ENCODE results near the gene SZRD1. TPM values are rescaled to one million over a fixed set of nuclear protein-coding genes. Genes with fewer than 3 reads are reported as not detected.
A peak's percentile ranks its signal among the peaks of the same experiment; 100 is the strongest.

SZRD1 gene
- total and polyA plus RNA-seq, 4 donors: 29.3 to 114 (median 89.3) TPM

- DNase-seq: no peak
- peaks cover 4 to 36% (median 25%) of the 10 kb centered on the region in 4 donors for H3K36me3 ChIP-seq (ENCODE audit: control insufficient read depth in 4 of 4, insufficient read depth in 4 of 4, low read length in 4 of 4)
These were observed 75.9 kb downstream of the SZRD1 start for GRCh38 chr1:16442941-16443340.

GRCh38 chr1:16443975-16444770 lies 77.1 kb downstream of the SZRD1 start:
- no peak for TF ChIP-seq CTCF (IDR thresholded peaks at IDR 0.05; ENCODE audit: control extremely low read depth, extremely low read depth)
- ATAC-seq (ENCODE audit: insufficient read depth, low FRiP score): no peak
- Histone ChIP-seq H3K36me3 (ENCODE audit: control insufficient read depth in 4 of 4, insufficient read depth in 4 of 4, low read length in 4 of 4) (peaks cover 4 to 47% (median 38%) of the 10 kb centered on the region in 4 donors), H3K27ac (ENCODE audit: low read depth in 1 of 2, low read length in 1 of 2) (peak overlapping the region in 1 of 2 donors; percentile 7), H3K27me3 (ENCODE audit: control insufficient read depth in 3 of 3, insufficient read depth in 3 of 3, low read length in 2 of 3) (no peaks in the 10 kb centered on the region), H3K9ac (ENCODE audit: insufficient read depth in 1 of 2, low read length in 2 of 2) (no peak overlapping the region), H3K9me3 (ENCODE audit: control insufficient read depth in 4 of 4, insufficient read depth in 3 of 4, low read length in 3 of 4) (no peaks in the 10 kb centered on the region), H3K4me3 (no peak overlapping the region), H3K4me1 (ENCODE audit: control insufficient read depth in 5 of 5, insufficient read depth in 5 of 5, low read length in 5 of 5) (peaks cover 0 to 13% (median 5%) of the 10 kb centered on the region in 5 donors)
- DNase-seq: peak in 1 of 3 donors; percentile 18
- WGBS, 2 donors: 69 to 70% methylated on average over 14 of the region's 14 CpGs

More at GRCh38 chr1:16442941-16443340, 75.9 kb downstream of the SZRD1 start:
- peaks cover 0 to 13% (median 5%) of the 10 kb centered on the region in 5 donors for H3K4me1 ChIP-seq (ENCODE audit: control insufficient read depth in 5 of 5, insufficient read depth in 5 of 5, low read length in 5 of 5)
- no peaks in the 10 kb centered on the region for H3K27me3 ChIP-seq (ENCODE audit: control insufficient read depth in 3 of 3, insufficient read depth in 3 of 3, low read length in 2 of 3)
- no peak for TF ChIP-seq CTCF (IDR thresholded peaks at IDR 0.05; ENCODE audit: control extremely low read depth, extremely low read depth)
- no peaks in the 10 kb centered on the region for H3K9me3 ChIP-seq (ENCODE audit: control insufficient read depth in 4 of 4, insufficient read depth in 3 of 4, low read length in 3 of 4)
- WGBS, 2 donors: 49 to 57% methylated on average over 2 of the region's 2 CpGs
- peak overlapping the region in 1 of 2 donors; percentile 9 for H3K27ac ChIP-seq (ENCODE audit: low read depth in 1 of 2, low read length in 1 of 2)
- no peak for ATAC-seq (ENCODE audit: insufficient read depth, low FRiP score)
- no peak overlapping the region for H3K4me3 ChIP-seq
- H3K9ac ChIP-seq (ENCODE audit: insufficient read depth in 1 of 2, low read length in 2 of 2): no peak overlapping the region

GRCh38 chr1:16445052-16445451 lies 78.0 kb downstream of the SZRD1 start:
- no peaks in the 10 kb centered on the region for H3K9me3 ChIP-seq (ENCODE audit: control insufficient read depth in 4 of 4, insufficient read depth in 3 of 4, low read length in 3 of 4)
- H3K27ac ChIP-seq (ENCODE audit: low read depth in 1 of 2, low read length in 1 of 2): no peak overlapping the region
- DNase-seq: no peak
- H3K9ac ChIP-seq (ENCODE audit: insufficient read depth in 1 of 2, low read length in 2 of 2): no peak overlapping the region
- H3K4me3 ChIP-seq: no peak overlapping the region
- peaks cover 4 to 56% (median 46%) of the 10 kb centered on the region in 4 donors for H3K36me3 ChIP-seq (ENCODE audit: control insufficient read depth in 4 of 4, insufficient read depth in 4 of 4, low read length in 4 of 4)
- WGBS, 2 donors: 79 to 96% methylated on average over 4 of the region's 4 CpGs
- no peak for ATAC-seq (ENCODE audit: insufficient read depth, low FRiP score)
- no peak for TF ChIP-seq CTCF (IDR thresholded peaks at IDR 0.05; ENCODE audit: control extremely low read depth, extremely low read depth)
- H3K4me1 ChIP-seq (ENCODE audit: control insufficient read depth in 5 of 5, insufficient read depth in 5 of 5, low read length in 5 of 5): peaks cover 0 to 13% (median 5%) of the 10 kb centered on the region in 5 donors
- no peaks in the 10 kb centered on the region for H3K27me3 ChIP-seq (ENCODE audit: control insufficient read depth in 3 of 3, insufficient read depth in 3 of 3, low read length in 2 of 3)

All from lung (tissue), 12 donors.